Uterus (tissue), 4 donors: ENCODE data around the gene FTSJ1. TPM values are rescaled to one million over a fixed set of nuclear protein-coding genes. Genes with fewer than 3 reads are reported as not detected.

Experiments used
- DNase-seq, 2 donors: peaks; one replicate each; pipeline ENCODE4 v3.0.0-alpha.2; 2019 to 2020
- H3K27ac ChIP-seq, 2 donors: fragments of 200-600 bp; sonication (generic); 1 replicate in 1 of 2; 2 replicates in 1 of 2; pipeline ENCODE4 v1.5.1; 2016 to 2018
- H3K27me3 ChIP-seq, 2 donors: fragments of 200-600 bp; sonication (generic); one replicate each; pipeline ENCODE4 v1.5.1; 2018 to 2019; ENCODE audit warnings: control low read depth in 1 of 2
- H3K36me3 ChIP-seq, 2 donors: fragments of 200-600 bp; sonication (generic); one replicate each; pipeline ENCODE4 v1.5.1; 2019; ENCODE audit warnings: control low read depth in 1 of 2
- H3K4me1 ChIP-seq, 2 donors: fragments of 200-600 bp; sonication (generic); one replicate each; pipeline ENCODE4 v1.5.1; 2018 to 2019; ENCODE audit warnings: control low read depth in 1 of 2
- H3K4me3 ChIP-seq, 2 donors: fragments of 200-600 bp; sonication (generic); 1 replicate in 1 of 2; 2 replicates in 1 of 2; pipeline ENCODE4 v1.5.1; 2018 to 2019; ENCODE audit warnings: mild to moderate bottlenecking in 1 of 2
- H3K9me3 ChIP-seq, 2 donors: fragments of 200-600 bp; sonication (generic); one replicate each; pipeline ENCODE4 v1.5.1; 2019; ENCODE audit warnings: control low read depth in 1 of 2
- POLR2A ChIP-seq, 2 donors: fragments of 450-650 bp; IDR thresholded peaks; one replicate each; pipeline ENCODE4 v1.6.1; 2016; ENCODE audit warnings: antibody characterized with exemption in 2 of 2, mild to moderate bottlenecking in 1 of 2, moderate library complexity in 1 of 2
- intact Hi-C: fragments of 100-400 bp; cut with DNase I; formaldehyde crosslinking; loops from one replicate; pipeline ENCODE4 v1.15.1; 2023; ENCODE audit warnings: low total_unique reads
- total RNA-seq, 4 donors: library from RNA; depleted of rRNA in 3 of 4; stranded (reverse); fragments of >200 nt in 3 of 4; gene quantifications; one replicate each; pipeline versions ENCODE4 v1.1.0 to v1.2.4, GENCODE V29; 2014 to 2023
- TF ChIP-seq, protein P1 (sequence below), 4 experiments: fragments of 200-600 bp in 2 of 4; fragments of 450-650 bp in 2 of 4; sonication (generic) in 2 of 4; IDR thresholded peaks; one replicate each; pipeline ENCODE4 v1.5.1; 2016 to 2019; ENCODE audit warnings: antibody characterized with exemption in 4 of 4, mild to moderate bottlenecking in 2 of 4, moderate library complexity in 1 of 4
- donor health status: DM: yes; HTN: yes; CAD: no.

The FTSJ1 gene
- total RNA-seq, 4 donors from 2014 or later, result 7.4 to 74.7 (median 51.0) TPM

GRCh38 chrX:48505481-48505880 is 29.5 kb downstream of the FTSJ1 start:
- H3K36me3 ChIP-seq, result no peaks in the 10 kb centered on the region
- no peaks in the 10 kb centered on the region for H3K9me3 ChIP-seq
- H3K4me1 ChIP-seq, result no peaks in the 10 kb centered on the region
- no peak for DNase-seq
- no peak overlapping the region for H3K27ac ChIP-seq
- H3K4me3 ChIP-seq, result no peak overlapping the region
- TF ChIP-seq, protein P1, sequence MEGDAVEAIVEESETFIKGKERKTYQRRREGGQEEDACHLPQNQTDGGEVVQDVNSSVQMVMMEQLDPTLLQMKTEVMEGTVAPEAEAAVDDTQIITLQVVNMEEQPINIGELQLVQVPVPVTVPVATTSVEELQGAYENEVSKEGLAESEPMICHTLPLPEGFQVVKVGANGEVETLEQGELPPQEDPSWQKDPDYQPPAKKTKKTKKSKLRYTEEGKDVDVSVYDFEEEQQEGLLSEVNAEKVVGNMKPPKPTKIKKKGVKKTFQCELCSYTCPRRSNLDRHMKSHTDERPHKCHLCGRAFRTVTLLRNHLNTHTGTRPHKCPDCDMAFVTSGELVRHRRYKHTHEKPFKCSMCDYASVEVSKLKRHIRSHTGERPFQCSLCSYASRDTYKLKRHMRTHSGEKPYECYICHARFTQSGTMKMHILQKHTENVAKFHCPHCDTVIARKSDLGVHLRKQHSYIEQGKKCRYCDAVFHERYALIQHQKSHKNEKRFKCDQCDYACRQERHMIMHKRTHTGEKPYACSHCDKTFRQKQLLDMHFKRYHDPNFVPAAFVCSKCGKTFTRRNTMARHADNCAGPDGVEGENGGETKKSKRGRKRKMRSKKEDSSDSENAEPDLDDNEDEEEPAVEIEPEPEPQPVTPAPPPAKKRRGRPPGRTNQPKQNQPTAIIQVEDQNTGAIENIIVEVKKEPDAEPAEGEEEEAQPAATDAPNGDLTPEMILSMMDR (IDR thresholded peaks at IDR 0.05), result no peak
- no peak for TF ChIP-seq POLR2A (IDR thresholded peaks at IDR 0.05)
- no peaks in the 10 kb centered on the region for H3K27me3 ChIP-seq
- intact Hi-C loops, result no loop called here

DNA sequence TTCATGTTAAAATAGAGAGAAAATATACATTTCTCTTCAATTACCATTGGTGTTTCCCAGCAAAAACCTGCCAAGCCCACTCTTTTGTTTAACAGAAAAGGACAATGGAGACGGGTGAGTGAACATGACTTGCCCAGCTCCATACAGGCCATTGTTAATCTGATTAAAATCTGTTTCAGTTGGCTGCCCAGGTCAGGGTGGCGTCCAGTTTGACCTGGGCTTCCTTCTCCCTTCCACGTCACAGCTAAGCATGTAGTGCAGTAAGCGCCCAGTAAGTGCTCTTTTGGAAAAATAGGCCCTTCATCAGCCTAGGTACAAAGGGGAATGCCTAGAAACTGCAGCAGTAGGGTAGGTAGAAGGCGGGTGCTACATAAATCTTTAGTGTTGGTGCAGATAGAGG is 31.2 kb downstream of the FTSJ1 start:
- intact Hi-C loops, result no loop called here
- TF ChIP-seq, protein P1 (IDR thresholded peaks at IDR 0.05), result no peak
- no peak for TF ChIP-seq POLR2A (IDR thresholded peaks at IDR 0.05)
- Histone ChIP-seq H3K36me3 (no peaks in the 10 kb centered on the region), H3K4me1 (no peaks in the 10 kb centered on the region), H3K4me3 (no peak overlapping the region), H3K27me3 (no peaks in the 10 kb centered on the region), H3K9me3 (no peaks in the 10 kb centered on the region), H3K27ac (no peak overlapping the region)
- no peak for DNase-seq

DNA sequence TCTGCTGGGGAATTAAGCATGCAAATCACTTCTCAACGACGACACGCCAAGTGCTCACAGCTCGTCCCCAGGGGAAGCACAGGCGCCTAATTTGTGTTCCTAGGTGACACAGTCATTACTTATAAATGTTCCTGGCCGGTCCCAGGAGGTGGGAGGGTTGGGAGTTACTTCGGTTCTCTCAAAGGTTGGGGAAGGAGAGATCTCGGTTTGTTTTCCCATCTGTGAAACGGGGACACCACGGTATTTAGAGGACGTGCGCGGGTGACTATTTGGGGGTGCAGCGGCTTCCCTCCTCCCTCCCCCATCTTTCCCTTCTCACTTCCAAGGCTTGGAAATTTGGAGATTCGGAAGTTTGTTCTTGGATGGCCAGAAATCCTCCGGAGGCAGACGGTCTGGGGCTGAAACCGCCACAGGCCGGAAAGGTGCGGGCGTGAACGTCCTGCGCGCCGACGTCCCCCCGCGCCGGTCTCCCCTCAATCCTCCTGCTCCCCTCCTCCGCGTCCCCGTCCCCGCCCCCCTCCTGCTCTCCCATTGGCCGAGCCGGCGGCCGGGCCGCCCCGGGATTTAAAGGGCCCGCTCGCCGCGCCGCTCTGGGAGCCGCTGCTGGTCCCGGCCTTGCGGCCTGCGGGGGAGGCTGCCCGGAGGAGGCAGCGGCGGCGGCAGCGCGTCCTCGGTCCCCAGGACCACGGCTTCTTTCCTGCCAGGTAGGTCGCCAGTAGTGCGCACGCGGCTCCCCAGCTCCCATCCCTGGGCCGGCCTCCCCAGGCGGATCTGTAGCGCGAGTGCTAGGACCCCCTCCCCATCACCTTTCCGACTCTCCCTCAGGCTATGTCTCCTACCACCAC is 32.6 kb downstream of the FTSJ1 start, which contains the start of gene PORCN:
Gene PORCN (plus strand): TSS at position 593 of the 845 bp plus-strand sequence. CDS start 829 bp downstream, outside the sequence.
- Histone ChIP-seq H3K9me3 (no peaks in the 10 kb centered on the region), H3K36me3 (no peaks in the 10 kb centered on the region), H3K4me3 (peak within 1 kb of the TSS; percentile 53 to 77), H3K27me3 (no peaks in the 10 kb centered on the region), H3K4me1 (no peaks in the 10 kb centered on the region), H3K27ac (peak within 1 kb of the TSS; percentile 50 to 71)
- DNase-seq, result peak; percentile 81 to 84
- TF ChIP-seq, protein P1 (IDR thresholded peaks at IDR 0.05), result no peak
- TF ChIP-seq POLR2A (IDR thresholded peaks at IDR 0.05), result peak in 1 of 2 donors; percentile 61
- intact Hi-C loops, result no loop called here

GRCh38 chrX:48509245-48509590 is 33.2 kb downstream of the FTSJ1 start:
- Histone ChIP-seq H3K9me3 (no peaks in the 10 kb centered on the region), H3K36me3 (no peaks in the 10 kb centered on the region), H3K4me1 (no peaks in the 10 kb centered on the region), H3K4me3 (peak overlapping the region; percentile 53 to 77), H3K27me3 (no peaks in the 10 kb centered on the region), H3K27ac (peak overlapping the region; percentile 50 to 71)
- TF ChIP-seq POLR2A (IDR thresholded peaks at IDR 0.05), result no peak
- TF ChIP-seq, protein P1 (IDR thresholded peaks at IDR 0.05), result no peak
- intact Hi-C loops, result no loop called here
- no peak for DNase-seq

- Histone ChIP-seq H3K27ac (no peak overlapping the region), H3K4me3 (peak overlapping the region; percentile 53 to 77), H3K27me3 (no peaks in the 10 kb centered on the region), H3K4me1 (no peaks in the 10 kb centered on the region), H3K9me3 (no peaks in the 10 kb centered on the region), H3K36me3 (no peaks in the 10 kb centered on the region)
- DNase-seq, result no peak
- intact Hi-C loops, result no loop called here
- TF ChIP-seq POLR2A (IDR thresholded peaks at IDR 0.05), result no peak
- TF ChIP-seq, protein P1 (IDR thresholded peaks at IDR 0.05), result no peak
These were observed 33.6 kb downstream of the FTSJ1 start for GRCh38 chrX:48509619-48510018.
